Large intestine (tissue), 3 donors: ENCODE measurements around the gene ZNF593. TPM values are rescaled to one million over a fixed set of nuclear protein-coding genes. Genes with fewer than 3 reads are reported as not detected.
A peak's percentile ranks its signal among the peaks of the same experiment; 100 is the strongest.

Experiments used
- DNase-seq, 2 donors: peaks; one replicate each; pipeline versions ENCODE4 v3.0.0 to v3.0.0-alpha.2; 2013
- H3K27ac ChIP-seq: one replicate; pipeline ENCODE4 v1.5.1; 2013; ENCODE audit warnings: low read length
- H3K27me3 ChIP-seq: 2 replicates; pipeline ENCODE4 v1.6.1; 2013; ENCODE audit warnings: low read length; ENCODE audit not compliant: control insufficient read depth, insufficient read depth
- H3K36me3 ChIP-seq: 2 replicates; pipeline ENCODE4 v1.6.1; 2013; ENCODE audit warnings: low read length; ENCODE audit not compliant: control insufficient read depth, insufficient read depth
- H3K4me1 ChIP-seq: one replicate; pipeline ENCODE4 v1.6.1; 2013; ENCODE audit warnings: low read length; ENCODE audit not compliant: control insufficient read depth, insufficient read depth
- H3K4me3 ChIP-seq: one replicate; pipeline ENCODE4 v1.5.1; 2013; ENCODE audit warnings: low read length
- H3K9me3 ChIP-seq: one replicate; pipeline ENCODE4 v1.6.1; 2013; ENCODE audit warnings: mild to moderate bottlenecking, low read depth, low read length, moderate library complexity; ENCODE audit not compliant: control insufficient read depth
- WGBS: methylation state at CpG from one replicate; pipeline ENCODE4 v1.1.5; 2013; ENCODE audit warnings: low lambda C conversion rate; ENCODE audit not compliant: insufficient coverage; 5-methylcytosine and 5-hydroxymethylcytosine counted together
- polyA plus RNA-seq: library from polyadenylated mRNA; unstranded; fragments of 120-200 nt; gene quantifications from one replicate; pipeline ENCODE4 v1.2.1, GENCODE V29; 2013

Gene ZNF593
- polyA plus RNA-seq, 1 donor, result 30.4 TPM

- Histone ChIP-seq H3K4me3 (peak within 1 kb of the TSS; percentile 56), H3K27ac (no peak within 1 kb of the TSS), H3K36me3 (no peaks in the 10 kb centered on the region), H3K27me3 (no peaks in the 10 kb centered on the region), H3K9me3 (no peaks in the 10 kb centered on the region), H3K4me1 (peaks cover 17% of the 10 kb centered on the region)
- no peak for DNase-seq
- WGBS, result no CpG with 5 or more reads among the region's 34 CpGs
Measured at GRCh38 chr1:26171084-26172072, 1.7 kb downstream of the ZNF593 start, which contains the start of gene ZNF593OS. ZNF593OS (minus strand) TSS chr1:26171832; CDS start chr1:26171661, 171 bp downstream.

GRCh38 chr1:26175346-26175745 is 5.6 kb downstream of the ZNF593 start:
- no peak overlapping the region for H3K4me3 ChIP-seq
- peaks cover 2% of the 10 kb centered on the region for H3K36me3 ChIP-seq
- peaks cover 28% of the 10 kb centered on the region for H3K4me1 ChIP-seq
- H3K9me3 ChIP-seq, result no peaks in the 10 kb centered on the region
- DNase-seq, result no peak
- WGBS, result no CpG with 5 or more reads among the region's 8 CpGs
- no peaks in the 10 kb centered on the region for H3K27me3 ChIP-seq
- no peak overlapping the region for H3K27ac ChIP-seq

GRCh38 chr1:26177182-26177684 is 7.5 kb downstream of the ZNF593 start, which contains the start of gene CNKSR1:
CNKSR1 (plus strand) TSS chr1:26177491; CDS start chr1:26177548, 57 bp downstream.
- DNase-seq, result peak; percentile 94 to 96
- Histone ChIP-seq H3K36me3 (peaks cover 18% of the 10 kb centered on the region), H3K9me3 (no peaks in the 10 kb centered on the region), H3K4me3 (peak within 1 kb of the TSS; percentile 63), H3K27ac (peak within 1 kb of the TSS; percentile 96), H3K4me1 (peaks cover 20% of the 10 kb centered on the region), H3K27me3 (no peaks in the 10 kb centered on the region)
- no CpG with 5 or more reads among the region's 21 CpGs for WGBS

GRCh38 chr1:26180010-26180506 is 10.3 kb downstream of the ZNF593 start:
- H3K27ac ChIP-seq, result no peak overlapping the region
- no peaks in the 10 kb centered on the region for H3K27me3 ChIP-seq
- WGBS, result no CpG with 5 or more reads among the region's 4 CpGs
- H3K9me3 ChIP-seq, result no peaks in the 10 kb centered on the region
- peaks cover 20% of the 10 kb centered on the region for H3K4me1 ChIP-seq
- DNase-seq, result no peak
- no peak overlapping the region for H3K4me3 ChIP-seq
- peaks cover 39% of the 10 kb centered on the region for H3K36me3 ChIP-seq

GRCh38 chr1:26181586-26182382 is 12.1 kb downstream of the ZNF593 start:
- Histone ChIP-seq H3K27me3 (no peaks in the 10 kb centered on the region), H3K4me1 (peaks cover 19% of the 10 kb centered on the region), H3K9me3 (no peaks in the 10 kb centered on the region), H3K4me3 (no peak overlapping the region), H3K36me3 (peaks cover 42% of the 10 kb centered on the region), H3K27ac (no peak overlapping the region)
- WGBS, result no CpG with 5 or more reads among the region's 9 CpGs
- no peak for DNase-seq

- Histone ChIP-seq H3K27me3 (no peaks in the 10 kb centered on the region), H3K4me3 (no peak overlapping the region), H3K9me3 (no peaks in the 10 kb centered on the region), H3K36me3 (peaks cover 47% of the 10 kb centered on the region), H3K4me1 (peaks cover 15% of the 10 kb centered on the region), H3K27ac (no peak overlapping the region)
- no peak for DNase-seq
- no CpG with 5 or more reads among the region's 7 CpGs for WGBS
Measured at GRCh38 chr1:26182383-26182696, 12.6 kb downstream of the ZNF593 start.

- Histone ChIP-seq H3K4me1 (peaks cover 3% of the 10 kb centered on the region), H3K27ac (no peak overlapping the region), H3K9me3 (no peaks in the 10 kb centered on the region), H3K4me3 (no peak overlapping the region), H3K27me3 (no peaks in the 10 kb centered on the region), H3K36me3 (peaks cover 59% of the 10 kb centered on the region)
- no CpG with 5 or more reads among the region's 7 CpGs for WGBS
- no peak for DNase-seq
Measured at GRCh38 chr1:26184086-26184485, 14.4 kb downstream of the ZNF593 start.

GRCh38 chr1:26184883-26185282 is 15.2 kb downstream of the ZNF593 start:
- H3K36me3 ChIP-seq, result peaks cover 66% of the 10 kb centered on the region

GRCh38 chr1:26187882-26188281 is 18.2 kb downstream of the ZNF593 start:
- H3K4me3 ChIP-seq, result no peak overlapping the region
- no peaks in the 10 kb centered on the region for H3K9me3 ChIP-seq
- no CpG with 5 or more reads among the region's 6 CpGs for WGBS
- H3K36me3 ChIP-seq, result peaks cover 43% of the 10 kb centered on the region
- H3K27me3 ChIP-seq, result no peaks in the 10 kb centered on the region
- no peak overlapping the region for H3K27ac ChIP-seq
- DNase-seq, result no peak
- H3K4me1 ChIP-seq, result no peaks in the 10 kb centered on the region

More at GRCh38 chr1:26184883-26185282, 15.2 kb downstream of the ZNF593 start:
- Histone ChIP-seq H3K27ac (no peak overlapping the region), H3K4me3 (no peak overlapping the region), H3K4me1 (no peaks in the 10 kb centered on the region), H3K9me3 (no peaks in the 10 kb centered on the region), H3K27me3 (no peaks in the 10 kb centered on the region)
- WGBS, result no CpG with 5 or more reads among the region's 21 CpGs
- DNase-seq, result no peak

GRCh38 chr1:26188477-26188876 is 18.8 kb downstream of the ZNF593 start:
- no CpG with 5 or more reads among the region's 8 CpGs for WGBS
- no peaks in the 10 kb centered on the region for H3K27me3 ChIP-seq
- no peaks in the 10 kb centered on the region for H3K9me3 ChIP-seq
- H3K27ac ChIP-seq, result no peak overlapping the region
- no peaks in the 10 kb centered on the region for H3K4me1 ChIP-seq
- no peak overlapping the region for H3K4me3 ChIP-seq
- no peak for DNase-seq
- H3K36me3 ChIP-seq, result peaks cover 37% of the 10 kb centered on the region
